GM12875 (cell line): ENCODE results near the gene FBXO44.

Source experiments
- H3K4me3 ChIP-seq: one replicate; pipeline ENCODE4 v1.5.1; 2011; ENCODE audit warnings: low read depth, low read length, control low read depth
- TF ChIP-seq, protein P1 (sequence below): IDR thresholded peaks from 2 replicates; pipeline ENCODE4 v1.5.1; 2011; ENCODE audit warnings: low read depth, mild to moderate bottlenecking, control low read depth, inconsistent platforms, low read length, moderate library complexity, borderline replicate concordance; ENCODE audit not compliant: insufficient read depth

Gene FBXO44

DNA sequence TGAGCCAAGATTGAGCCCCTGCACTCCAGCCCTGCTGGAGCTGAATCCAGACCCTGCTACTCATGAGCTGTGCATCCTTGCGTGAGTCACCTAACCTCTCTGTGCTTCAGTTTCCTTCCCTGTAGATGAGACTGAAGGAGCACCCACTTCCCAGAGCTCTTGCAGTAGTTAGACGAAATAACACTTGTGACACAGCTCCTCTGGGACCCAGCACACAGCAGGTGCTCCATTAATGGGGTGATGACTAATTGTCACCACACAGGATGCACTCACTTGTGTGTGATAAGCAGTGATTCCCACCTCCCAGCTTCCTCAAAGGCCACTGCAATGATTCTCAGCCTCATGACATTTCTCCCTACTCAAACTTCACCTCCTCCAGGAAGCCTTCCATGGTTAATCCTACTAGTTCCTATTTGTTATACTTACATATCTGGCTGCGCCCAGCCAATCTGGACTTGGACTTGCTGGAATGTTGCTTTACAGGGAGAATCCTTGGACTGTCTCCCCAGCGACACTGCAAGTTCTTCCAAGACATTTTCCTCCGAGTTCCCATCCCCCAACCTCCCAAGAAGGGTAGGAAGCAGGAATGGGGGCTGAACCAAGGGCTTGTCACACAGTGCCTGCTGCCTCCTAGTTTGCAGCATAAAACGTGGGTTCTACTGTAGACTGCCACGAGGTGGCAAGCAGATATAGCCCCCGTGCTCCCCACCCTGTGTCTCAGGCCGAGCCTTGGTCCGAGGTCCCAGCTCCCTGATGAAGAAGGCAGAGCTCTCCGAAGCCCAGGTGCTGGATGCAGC, 54.1 kb downstream of the FBXO44 start:
- TF ChIP-seq, protein P1, sequence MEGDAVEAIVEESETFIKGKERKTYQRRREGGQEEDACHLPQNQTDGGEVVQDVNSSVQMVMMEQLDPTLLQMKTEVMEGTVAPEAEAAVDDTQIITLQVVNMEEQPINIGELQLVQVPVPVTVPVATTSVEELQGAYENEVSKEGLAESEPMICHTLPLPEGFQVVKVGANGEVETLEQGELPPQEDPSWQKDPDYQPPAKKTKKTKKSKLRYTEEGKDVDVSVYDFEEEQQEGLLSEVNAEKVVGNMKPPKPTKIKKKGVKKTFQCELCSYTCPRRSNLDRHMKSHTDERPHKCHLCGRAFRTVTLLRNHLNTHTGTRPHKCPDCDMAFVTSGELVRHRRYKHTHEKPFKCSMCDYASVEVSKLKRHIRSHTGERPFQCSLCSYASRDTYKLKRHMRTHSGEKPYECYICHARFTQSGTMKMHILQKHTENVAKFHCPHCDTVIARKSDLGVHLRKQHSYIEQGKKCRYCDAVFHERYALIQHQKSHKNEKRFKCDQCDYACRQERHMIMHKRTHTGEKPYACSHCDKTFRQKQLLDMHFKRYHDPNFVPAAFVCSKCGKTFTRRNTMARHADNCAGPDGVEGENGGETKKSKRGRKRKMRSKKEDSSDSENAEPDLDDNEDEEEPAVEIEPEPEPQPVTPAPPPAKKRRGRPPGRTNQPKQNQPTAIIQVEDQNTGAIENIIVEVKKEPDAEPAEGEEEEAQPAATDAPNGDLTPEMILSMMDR, result no peak
- H3K4me3 ChIP-seq, result no peak overlapping the region

DNA sequence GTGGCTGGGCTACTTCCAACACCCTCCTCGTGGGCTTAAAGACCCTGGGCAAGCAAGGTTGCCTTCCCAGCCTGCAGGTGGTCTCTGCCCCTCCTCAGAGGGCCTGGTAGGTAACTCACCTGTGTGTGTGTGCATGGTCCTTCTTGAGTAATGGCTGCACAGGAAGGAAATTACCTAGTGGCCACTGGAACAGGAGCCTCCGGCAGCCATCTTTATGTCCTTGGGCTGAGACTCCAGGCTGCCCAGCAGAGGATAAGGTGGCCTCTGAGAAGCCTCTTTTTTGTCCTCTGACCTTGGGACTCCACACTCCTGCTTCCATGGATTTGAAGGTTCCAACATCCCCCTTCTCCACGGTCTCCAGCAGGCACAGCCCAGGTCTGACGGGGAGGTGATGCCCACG, 56.8 kb downstream of the FBXO44 start:
- TF ChIP-seq, protein P1, result no peak

DNA sequence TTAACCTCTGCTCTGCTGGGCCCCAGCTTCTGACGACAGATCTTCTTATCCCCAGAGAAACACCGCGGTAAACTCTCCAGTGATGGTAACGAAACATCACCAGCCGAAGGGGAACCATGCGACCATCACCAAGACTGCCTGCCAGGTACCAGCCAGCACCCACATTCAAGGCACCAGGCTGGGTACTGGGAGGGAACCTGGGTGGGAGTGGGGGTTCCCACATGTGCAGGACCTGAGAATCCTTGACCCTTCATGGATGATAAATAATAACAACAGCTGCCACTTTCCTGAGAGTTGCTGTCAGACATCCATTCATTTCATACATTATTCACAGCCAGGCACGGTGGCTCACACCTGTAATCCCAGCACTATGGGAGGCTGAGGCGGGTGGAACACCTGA, 57.6 kb downstream of the FBXO44 start:
- TF ChIP-seq, protein P1, result no peak
- no peak overlapping the region for H3K4me3 ChIP-seq

More for the DNA sequence above, 56.8 kb downstream of the FBXO44 start:
- no peak overlapping the region for H3K4me3 ChIP-seq
